ENCODE measurements around the gene STIM1. TPM values are rescaled to one million over a fixed set of nuclear protein-coding genes. Genes with fewer than 3 reads are reported as not detected.

STIM1 gene
- total RNA-seq, 1 experiment from 2014 or later = 28.3 TPM

GRCh38 chr11:3830088-3830487 lies 25.4 kb upstream of the STIM1 start:
- BruUV-seq (replicated peaks) = no TSS peak
- no peaks in the 10 kb centered on the region for H3K36me3 ChIP-seq (ENCODE audit: low read depth)

GRCh38 chr11:3830730-3831129 lies 24.7 kb upstream of the STIM1 start:
- intact Hi-C loops (cut with micrococcal nuclease; ENCODE audit: unreplicated experiment) = no loop called here
- ChIA-PET CTCF (no interaction called here), POLR2A (ENCODE audit: unreplicated experiment) (no interaction called here)
- Histone ChIP-seq H3K27me3 (ENCODE audit: insufficient read depth, low read depth) (no peaks in the 10 kb centered on the region), H3K4me2 (no peak overlapping the region), H3K27ac (no peak overlapping the region), H3K9me3 (ENCODE audit: insufficient read depth, low read depth) (no peaks in the 10 kb centered on the region), H3K36me3 (ENCODE audit: low read depth) (no peaks in the 10 kb centered on the region), H3K9me2 (ENCODE audit: insufficient read depth) (no peaks in the 10 kb centered on the region), H3F3A (ENCODE audit: insufficient read depth, low read depth) (no peaks in the 10 kb centered on the region), H3K79me2 (ENCODE audit: low read depth) (peaks cover 13% of the 10 kb centered on the region; the same call in 1 of the 2 replicates), H3K4me1 (replicated peaks; ENCODE audit: insufficient read depth) (no peaks in the 10 kb centered on the region), H4K20me1 (ENCODE audit: insufficient read depth) (no peaks in the 10 kb centered on the region), H2AFZ (no peak overlapping the region), H3K4me3 (no peak overlapping the region)
- no TSS peak for BruUV-seq (replicated peaks)
- DNase-seq = no peak
- TF ChIP-seq CTCF (conservative IDR thresholded peaks at IDR 0.05) (no peak), EZH2 (IDR thresholded peaks at IDR 0.05; ENCODE audit: low read depth) (no peak)

More at GRCh38 chr11:3830088-3830487, 25.4 kb upstream of the STIM1 start:
- H3K4me3 ChIP-seq = no peak overlapping the region
- H3K9me2 ChIP-seq (ENCODE audit: insufficient read depth) = no peaks in the 10 kb centered on the region
- H3K4me2 ChIP-seq = no peak overlapping the region
- no peak for DNase-seq
- H3K9me3 ChIP-seq (ENCODE audit: insufficient read depth, low read depth) = no peaks in the 10 kb centered on the region
- H3K79me2 ChIP-seq (ENCODE audit: low read depth) = peaks cover 8% of the 10 kb centered on the region; the same call in 1 of the 2 replicates
- H3F3A ChIP-seq (ENCODE audit: insufficient read depth, low read depth) = no peaks in the 10 kb centered on the region
- POLR2A ChIA-PET (ENCODE audit: unreplicated experiment) = no interaction called here
- H4K20me1 ChIP-seq (ENCODE audit: insufficient read depth) = no peaks in the 10 kb centered on the region
- H3K27ac ChIP-seq = no peak overlapping the region
- H3K4me1 ChIP-seq (replicated peaks; ENCODE audit: insufficient read depth) = no peaks in the 10 kb centered on the region
- no peak overlapping the region for H2AFZ ChIP-seq
- H3K27me3 ChIP-seq (ENCODE audit: insufficient read depth, low read depth) = no peaks in the 10 kb centered on the region
- intact Hi-C loops (cut with micrococcal nuclease; ENCODE audit: unreplicated experiment) = no loop called here
- TF ChIP-seq CTCF (conservative IDR thresholded peaks at IDR 0.05) (no peak), EZH2 (IDR thresholded peaks at IDR 0.05; ENCODE audit: low read depth) (no peak)
- CTCF ChIA-PET = no interaction called here

- TF ChIP-seq CTCF (conservative IDR thresholded peaks at IDR 0.05) (no peak), EZH2 (IDR thresholded peaks at IDR 0.05; ENCODE audit: low read depth) (no peak)
- H2AFZ ChIP-seq = no peak overlapping the region
- POLR2A ChIA-PET (ENCODE audit: unreplicated experiment) = no interaction called here
Measured at GRCh38 chr11:3831378-3832239, 23.9 kb upstream of the STIM1 start.

More at GRCh38 chr11:3831378-3832239, 23.9 kb upstream of the STIM1 start:
- Histone ChIP-seq H3K9me3 (ENCODE audit: insufficient read depth, low read depth) (no peaks in the 10 kb centered on the region), H3K36me3 (ENCODE audit: low read depth) (no peaks in the 10 kb centered on the region), H3F3A (ENCODE audit: insufficient read depth, low read depth) (no peaks in the 10 kb centered on the region), H4K20me1 (ENCODE audit: insufficient read depth) (no peaks in the 10 kb centered on the region), H3K4me3 (no peak overlapping the region), H3K79me2 (ENCODE audit: low read depth) (peaks cover 13% of the 10 kb centered on the region; the same call in 1 of the 2 replicates), H3K9me2 (ENCODE audit: insufficient read depth) (no peaks in the 10 kb centered on the region), H3K27me3 (ENCODE audit: insufficient read depth, low read depth) (no peaks in the 10 kb centered on the region), H3K4me1 (replicated peaks; ENCODE audit: insufficient read depth) (no peaks in the 10 kb centered on the region), H3K4me2 (no peak overlapping the region), H3K27ac (no peak overlapping the region)
- CTCF ChIA-PET = no interaction called here
- intact Hi-C loops (cut with micrococcal nuclease; ENCODE audit: unreplicated experiment) = no loop called here
- no peak for DNase-seq
- BruUV-seq (replicated peaks) = no TSS peak
